T-helper 1 cell (primary cell): Measurements from ENCODE around the gene LAMA2.

Source experiments
- DNase-seq, 5 donors: peaks; one replicate each; pipeline ENCODE4 v3.0.0-alpha.2; 2012 to 2020

LAMA2 gene

GRCh38 chr6:129500958-129501739, 618.2 kb downstream of the LAMA2 start:
- DNase-seq = no peak

GRCh38 chr6:129501740-129502660, 619.1 kb downstream of the LAMA2 start:
- DNase-seq = no peak

- no peak for DNase-seq
Observed at GRCh38 chr6:129504456-129504855, 621.5 kb downstream of the LAMA2 start.

- DNase-seq = no peak
Observed at GRCh38 chr6:129507059-129507807, 624.3 kb downstream of the LAMA2 start.

- no peak for DNase-seq
Observed at GRCh38 chr6:129507846-129508245, 624.9 kb downstream of the LAMA2 start.

- no peak for DNase-seq
Observed at GRCh38 chr6:129508477-129509145, 625.7 kb downstream of the LAMA2 start.

GRCh38 chr6:129510950-129511349, 628.0 kb downstream of the LAMA2 start:
- no peak for DNase-seq

- DNase-seq = no peak
Observed at GRCh38 chr6:129513471-129513870, 630.5 kb downstream of the LAMA2 start.

- no peak for DNase-seq
Observed at GRCh38 chr6:129515004-129515403, 632.1 kb downstream of the LAMA2 start.

GRCh38 chr6:129516005-129516404, 633.1 kb downstream of the LAMA2 start:
- DNase-seq = no peak

- DNase-seq = no peak
Observed at GRCh38 chr6:129516787-129517186, 633.8 kb downstream of the LAMA2 start.

GRCh38 chr6:129517288-129517687, 634.4 kb downstream of the LAMA2 start:
- DNase-seq = no peak

- no peak for DNase-seq
Observed at GRCh38 chr6:129519750-129520149, 636.8 kb downstream of the LAMA2 start.

GRCh38 chr6:129521946-129522345, 639.0 kb downstream of the LAMA2 start:
- no peak for DNase-seq

- DNase-seq = no peak
Observed at GRCh38 chr6:129523816-129524215, 640.9 kb downstream of the LAMA2 start.

GRCh38 chr6:129525055-129525454, 642.1 kb downstream of the LAMA2 start:
- DNase-seq = no peak

- DNase-seq = no peak
Observed at GRCh38 chr6:129534926-129535325, 652.0 kb downstream of the LAMA2 start.

- no peak for DNase-seq
Observed at GRCh38 chr6:129536271-129536670, 653.3 kb downstream of the LAMA2 start.

- no peak for DNase-seq
Observed at GRCh38 chr6:129539032-129539431, 656.1 kb downstream of the LAMA2 start.

- no peak for DNase-seq
Observed at GRCh38 chr6:129542705-129543104, 659.8 kb downstream of the LAMA2 start.

GRCh38 chr6:129543981-129544380, 661.0 kb downstream of the LAMA2 start:
- DNase-seq = no peak

- no peak for DNase-seq
Observed at GRCh38 chr6:129544892-129545612, 662.1 kb downstream of the LAMA2 start.
